ENCODE measurements around the gene CLMN.

Gene CLMN

DNA sequence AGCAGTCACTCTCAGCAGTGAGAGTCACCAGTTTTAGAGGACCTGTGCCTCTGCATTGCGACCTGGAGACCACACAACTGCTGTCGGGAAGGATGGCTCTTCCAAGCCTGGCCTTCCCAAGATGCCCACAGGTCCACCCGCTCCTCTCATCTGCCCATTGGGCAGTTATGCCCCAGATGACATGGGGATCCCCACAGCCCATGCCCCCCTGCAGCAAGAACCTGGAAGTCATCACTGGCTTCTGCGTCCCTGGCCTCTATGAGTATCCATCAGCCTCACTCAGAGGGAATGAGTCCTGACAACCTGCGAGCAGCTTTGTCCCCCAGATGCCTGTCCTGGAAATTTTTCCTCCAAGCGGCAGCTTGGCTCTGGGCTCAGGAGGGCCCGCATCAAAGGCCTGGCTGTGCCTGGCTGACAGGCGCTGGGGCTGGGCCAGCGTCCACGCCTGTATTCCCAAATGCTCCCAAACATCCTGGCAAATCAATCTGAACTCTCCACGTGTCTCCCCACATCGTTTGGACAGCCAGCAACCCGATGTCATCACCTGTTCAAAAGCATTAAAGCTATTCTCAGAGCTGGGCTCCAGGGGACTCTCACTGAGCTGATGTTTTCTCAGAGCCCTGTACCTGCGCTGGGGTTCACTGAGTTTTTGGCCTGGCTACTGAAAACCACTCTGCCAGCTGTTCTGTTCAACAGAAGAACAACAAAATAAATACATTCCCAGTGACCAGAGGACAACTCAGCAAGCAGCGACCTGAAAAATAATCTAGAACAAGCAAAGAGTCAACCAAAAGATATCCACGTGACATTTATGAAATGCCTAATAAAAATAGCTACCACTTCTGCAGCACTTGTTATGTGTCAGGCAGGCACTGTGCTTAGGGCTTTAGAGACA, 57.8 kb downstream of the CLMN start:
- no peak for DNase-seq (ENCODE audit: low spot score)

GRCh38 chr14:95260537-95261361, 59.0 kb downstream of the CLMN start:
- no peak for DNase-seq (ENCODE audit: low spot score)

GRCh38 chr14:95258754-95259593, 60.7 kb downstream of the CLMN start:
- DNase-seq (ENCODE audit: low spot score): no peak

- no peak for DNase-seq (ENCODE audit: low spot score)
Observed at GRCh38 chr14:95258156-95258555, 61.6 kb downstream of the CLMN start.

GRCh38 chr14:95257521-95257920, 62.2 kb downstream of the CLMN start:
- no peak for DNase-seq (ENCODE audit: low spot score)

- DNase-seq (ENCODE audit: low spot score): no peak
Observed at GRCh38 chr14:95256776-95257060, 63.0 kb downstream of the CLMN start.

GRCh38 chr14:95256002-95256775, 63.5 kb downstream of the CLMN start:
- DNase-seq (ENCODE audit: low spot score): no peak

- peak; percentile 73 for DNase-seq (ENCODE audit: low spot score)
Observed at GRCh38 chr14:95255487-95255886, 64.2 kb downstream of the CLMN start.

DNA sequence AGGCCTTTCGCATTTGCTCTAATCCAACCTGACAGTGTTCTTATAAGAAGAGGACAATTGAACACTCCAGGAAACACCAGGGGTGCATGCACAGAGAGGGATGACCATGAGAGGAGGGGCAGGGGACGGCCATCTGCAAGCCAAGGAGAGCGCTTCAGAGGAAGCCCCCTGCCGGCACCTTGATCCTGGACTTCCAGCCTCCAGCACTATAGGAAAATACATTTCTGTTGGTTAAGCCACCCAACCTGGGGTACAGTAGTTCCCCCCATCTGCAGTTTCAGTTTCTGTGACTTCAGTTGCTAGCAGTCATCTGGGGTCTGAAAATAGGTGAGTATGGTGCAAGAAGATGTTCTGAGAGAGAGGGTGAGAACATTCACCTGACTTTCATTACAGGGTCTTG, 64.7 kb downstream of the CLMN start:
- no peak for DNase-seq (ENCODE audit: low spot score)

GRCh38 chr14:95254288-95254687, 65.4 kb downstream of the CLMN start:
- DNase-seq (ENCODE audit: low spot score): no peak

- no peak for DNase-seq (ENCODE audit: low spot score)
Observed at GRCh38 chr14:95253039-95253630, 66.6 kb downstream of the CLMN start.

- DNase-seq (ENCODE audit: low spot score): no peak
Observed at GRCh38 chr14:95252219-95252618, 67.5 kb downstream of the CLMN start.

- no peak for DNase-seq (ENCODE audit: low spot score)
Observed at GRCh38 chr14:95250936-95251335, 68.8 kb downstream of the CLMN start.

DNA sequence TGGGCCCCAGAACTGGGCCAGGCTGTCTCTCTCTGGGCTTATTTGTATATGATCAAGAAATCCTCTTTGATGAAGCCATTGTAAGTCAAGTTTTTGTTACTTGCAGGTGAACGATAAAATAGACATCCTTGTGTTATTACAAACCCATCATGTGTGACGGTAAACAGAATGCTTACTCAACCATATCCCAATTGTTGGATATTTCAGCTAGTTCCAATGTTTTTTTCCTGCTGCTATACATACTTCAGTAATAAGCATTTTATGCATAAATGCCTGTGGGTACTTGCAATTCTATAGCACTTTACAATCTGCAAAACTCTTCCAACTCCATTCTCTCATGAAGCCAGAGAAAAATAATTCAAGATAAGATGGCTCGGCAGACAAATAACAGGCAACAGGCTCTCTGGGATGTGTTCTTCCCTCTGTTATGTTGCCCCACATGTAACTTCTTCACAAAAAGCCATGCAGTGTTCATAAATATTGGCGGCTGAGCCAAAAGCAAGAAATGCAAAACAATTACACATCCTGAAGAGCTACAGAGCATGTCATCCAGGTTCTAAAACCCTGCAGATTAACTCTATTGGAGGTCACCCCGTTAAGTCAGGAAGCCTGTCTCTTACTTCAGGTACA, 69.5 kb downstream of the CLMN start:
- DNase-seq (ENCODE audit: low spot score): no peak

DNA sequence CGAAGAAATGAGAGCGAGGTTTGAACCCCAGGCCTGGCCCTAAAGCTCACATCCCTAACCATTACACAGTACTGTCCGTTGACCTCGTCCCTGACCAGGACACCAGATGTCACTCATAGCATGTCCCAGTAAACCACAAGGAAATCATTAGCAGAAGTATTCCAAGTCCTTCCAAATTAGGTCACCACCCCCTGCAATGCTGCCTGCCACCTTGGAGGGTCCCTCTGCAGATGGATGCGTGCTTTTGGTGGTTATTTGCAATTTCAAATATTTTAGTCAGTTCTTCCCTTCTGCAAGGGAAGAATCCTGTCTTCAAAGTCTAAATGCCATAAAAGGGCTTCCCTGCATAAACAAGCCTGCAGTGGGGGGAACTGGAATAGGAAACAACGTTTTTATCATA, 71.3 kb downstream of the CLMN start:
- no peak for DNase-seq (ENCODE audit: low spot score)

GRCh38 chr14:95246870-95247269, 72.8 kb downstream of the CLMN start:
- DNase-seq (ENCODE audit: low spot score): no peak

- DNase-seq (ENCODE audit: low spot score): no peak
Observed at GRCh38 chr14:95245334-95245733, 74.4 kb downstream of the CLMN start.

DNA sequence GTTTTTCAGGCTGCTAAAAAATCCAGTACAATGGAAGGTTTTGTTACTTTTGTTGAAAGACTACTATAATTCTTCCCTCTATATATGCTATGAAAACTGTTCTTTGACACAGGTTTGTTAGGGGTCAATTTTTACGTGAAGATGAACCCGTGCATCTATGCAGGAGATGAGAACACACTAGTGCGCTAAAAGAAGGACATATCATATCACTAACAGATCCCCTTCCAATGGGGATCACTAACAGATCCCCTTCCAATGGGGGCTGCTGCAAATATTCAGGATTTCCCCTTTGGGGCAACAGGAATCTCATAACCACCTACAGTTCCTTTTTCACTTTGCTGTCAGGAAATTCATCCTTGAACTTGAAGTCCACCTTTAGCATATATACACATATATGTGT, 75.1 kb downstream of the CLMN start:
- no peak for DNase-seq (ENCODE audit: low spot score)

- no peak for DNase-seq (ENCODE audit: low spot score)
Observed at GRCh38 chr14:95242870-95243269, 76.8 kb downstream of the CLMN start.

- DNase-seq (ENCODE audit: low spot score): no peak
Observed at GRCh38 chr14:95240859-95241813, 78.6 kb downstream of the CLMN start.

Data from SW480 (cell line).